Measurements from ENCODE around the gene ABLIM2. TPM values are rescaled to one million over a fixed set of nuclear protein-coding genes. Genes with fewer than 3 reads are reported as not detected.

ABLIM2 gene
- total RNA-seq, 1 experiment from 2014 or later: 2.3 TPM

DNA sequence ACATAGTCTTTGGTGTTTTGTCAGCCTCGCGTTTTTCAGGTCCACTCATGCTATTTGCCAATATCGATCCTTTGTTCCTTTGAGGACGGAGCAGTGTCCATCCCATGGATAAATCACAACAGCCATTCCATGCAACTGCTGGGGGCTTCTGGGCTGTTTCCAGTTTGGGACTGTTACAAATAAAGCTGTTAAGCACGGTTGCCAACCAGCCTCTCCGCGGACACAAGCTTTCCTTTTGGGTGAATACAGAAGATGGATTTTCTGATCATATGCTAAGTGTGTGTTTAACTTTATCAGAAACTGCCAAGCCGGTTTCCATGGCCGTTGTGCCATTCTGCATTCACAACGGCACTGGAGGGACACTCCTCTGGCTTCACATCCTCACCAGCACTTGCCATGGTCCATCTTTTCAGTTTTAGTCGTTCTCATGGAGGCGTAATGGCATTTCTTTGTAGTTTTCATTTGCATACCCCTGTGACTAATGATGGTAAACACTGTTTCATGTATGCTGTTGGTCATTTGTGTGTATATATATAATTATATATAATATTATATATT is 67.8 kb downstream of the ABLIM2 start:
- DNase-seq (ENCODE audit: extremely low read depth, low read depth): no peak

DNA sequence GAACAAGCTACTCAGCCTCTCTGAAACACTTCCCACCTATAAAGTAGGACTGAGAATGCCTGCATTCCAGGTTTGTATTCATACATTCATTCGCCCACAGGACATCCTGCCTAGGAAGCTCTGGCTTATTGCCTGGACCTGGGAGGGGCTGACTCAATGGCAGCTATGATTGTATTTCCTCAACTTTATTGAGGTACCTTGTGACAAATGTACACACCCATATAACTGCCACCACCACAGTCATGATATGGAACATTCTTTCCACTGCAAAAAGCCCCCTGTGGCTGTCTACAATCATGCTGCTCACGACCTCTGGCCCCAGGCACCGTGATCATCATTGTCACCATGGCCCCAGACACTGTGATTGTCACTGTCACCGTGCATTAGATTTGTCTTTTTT is 68.3 kb downstream of the ABLIM2 start:
- no peak for DNase-seq (ENCODE audit: extremely low read depth, low read depth)

DNA sequence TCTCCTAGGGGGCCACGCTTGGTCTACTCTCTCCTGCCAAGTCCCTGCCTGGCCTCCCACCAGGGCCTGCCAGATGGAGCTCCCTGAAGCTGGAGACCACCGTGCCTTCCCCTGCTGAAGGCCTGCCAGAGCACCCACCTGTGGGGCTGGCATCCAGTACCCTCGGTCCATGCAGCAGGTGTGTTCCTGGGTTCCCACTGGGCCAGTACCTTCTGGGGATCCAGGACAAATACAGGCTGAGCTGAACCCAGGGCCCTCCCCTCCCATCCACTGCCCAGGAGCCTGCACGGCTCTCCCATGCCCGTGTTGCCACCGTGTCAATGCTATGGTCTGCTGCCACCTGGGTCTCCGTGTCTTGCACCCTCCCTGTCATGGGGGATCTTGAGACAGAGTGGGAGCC is 68.8 kb downstream of the ABLIM2 start:
- no peak for DNase-seq (ENCODE audit: extremely low read depth, low read depth)

DNA sequence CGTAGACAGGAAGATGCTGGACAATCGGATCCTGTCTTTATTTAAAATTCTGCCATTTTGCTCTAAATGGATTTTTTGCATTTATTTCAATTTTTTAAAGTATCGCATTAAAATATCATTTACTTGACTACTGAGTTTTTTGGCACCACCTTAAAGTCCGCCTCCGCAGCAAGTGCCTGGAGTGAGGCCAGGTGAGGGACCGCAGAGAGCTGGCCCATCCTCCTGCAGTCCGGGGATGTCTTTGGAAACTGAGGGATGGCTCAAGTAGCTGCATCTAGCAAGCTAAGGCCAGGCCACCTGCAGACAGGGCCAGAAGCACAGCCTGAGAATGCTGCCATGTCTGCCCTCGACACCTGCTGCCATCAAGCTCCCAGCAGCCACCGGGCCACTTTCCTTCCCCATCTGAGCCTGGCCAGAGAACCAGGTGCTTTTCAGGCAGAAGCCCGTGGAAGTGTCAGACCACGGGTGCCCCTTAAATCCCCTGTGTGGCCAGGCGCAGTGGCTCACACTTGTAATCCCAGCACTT is 69.6 kb downstream of the ABLIM2 start:
- no peak for DNase-seq (ENCODE audit: extremely low read depth, low read depth)

DNA sequence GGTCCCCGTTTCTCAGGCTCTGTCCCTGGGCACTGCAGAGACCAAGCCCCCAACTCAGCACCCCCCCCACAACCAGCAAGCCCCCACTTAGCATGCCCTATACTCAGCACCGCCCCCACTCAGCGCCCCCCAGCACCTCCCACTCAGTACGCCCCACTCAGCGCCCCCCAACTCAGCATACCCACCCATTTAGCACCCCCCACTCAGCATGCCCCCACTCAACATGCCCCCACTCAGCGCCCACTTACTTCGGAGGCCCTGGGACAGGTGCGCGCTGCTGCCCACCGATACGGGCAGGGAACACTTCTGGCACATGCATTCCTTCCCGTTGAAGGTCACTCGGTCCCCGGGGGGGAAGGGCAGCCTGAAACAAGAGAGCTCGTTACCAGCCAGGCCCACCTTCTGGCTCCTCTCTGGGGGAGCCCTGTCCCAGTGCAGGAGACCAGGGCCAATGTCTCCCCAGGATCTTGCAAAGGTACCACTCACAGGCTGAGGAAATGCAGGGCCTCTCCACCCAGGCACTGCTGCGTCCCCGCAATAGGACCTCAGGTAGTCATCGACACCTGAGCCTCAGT is 70.6 kb downstream of the ABLIM2 start:
- DNase-seq (ENCODE audit: extremely low read depth, low read depth): no peak

DNA sequence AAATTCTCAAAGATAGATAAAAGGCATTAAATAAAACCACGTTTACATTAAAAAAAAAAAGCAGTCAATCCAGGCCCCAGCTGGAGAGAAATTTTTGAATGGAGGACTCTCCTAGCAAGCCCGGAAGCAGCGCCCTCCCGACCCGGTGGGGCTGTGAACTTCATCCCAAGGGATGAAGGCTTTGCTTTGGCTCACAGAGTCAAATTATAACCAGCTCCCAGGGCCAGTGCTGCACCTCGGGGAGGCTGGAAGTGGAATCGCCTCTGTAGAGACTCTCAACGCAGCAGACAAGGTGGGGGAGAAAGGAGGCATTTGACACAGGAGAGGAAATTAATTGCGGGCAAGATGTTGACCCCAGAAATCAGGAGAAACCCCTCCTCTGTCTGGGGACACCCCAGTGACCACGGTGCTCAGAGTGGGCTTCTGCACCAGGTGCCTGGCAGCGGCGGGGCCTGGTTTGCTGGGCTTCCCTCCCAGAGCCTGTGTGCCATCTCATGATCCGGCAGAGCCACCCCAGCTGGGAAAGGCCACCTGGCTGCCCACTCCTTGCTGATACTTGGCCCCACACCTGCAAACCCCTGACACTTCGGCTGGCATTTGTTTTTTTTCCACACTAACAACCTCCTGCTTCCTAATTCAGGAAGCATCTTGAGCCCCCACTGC is 71.7 kb downstream of the ABLIM2 start:
- no peak for DNase-seq (ENCODE audit: extremely low read depth, low read depth)

DNA sequence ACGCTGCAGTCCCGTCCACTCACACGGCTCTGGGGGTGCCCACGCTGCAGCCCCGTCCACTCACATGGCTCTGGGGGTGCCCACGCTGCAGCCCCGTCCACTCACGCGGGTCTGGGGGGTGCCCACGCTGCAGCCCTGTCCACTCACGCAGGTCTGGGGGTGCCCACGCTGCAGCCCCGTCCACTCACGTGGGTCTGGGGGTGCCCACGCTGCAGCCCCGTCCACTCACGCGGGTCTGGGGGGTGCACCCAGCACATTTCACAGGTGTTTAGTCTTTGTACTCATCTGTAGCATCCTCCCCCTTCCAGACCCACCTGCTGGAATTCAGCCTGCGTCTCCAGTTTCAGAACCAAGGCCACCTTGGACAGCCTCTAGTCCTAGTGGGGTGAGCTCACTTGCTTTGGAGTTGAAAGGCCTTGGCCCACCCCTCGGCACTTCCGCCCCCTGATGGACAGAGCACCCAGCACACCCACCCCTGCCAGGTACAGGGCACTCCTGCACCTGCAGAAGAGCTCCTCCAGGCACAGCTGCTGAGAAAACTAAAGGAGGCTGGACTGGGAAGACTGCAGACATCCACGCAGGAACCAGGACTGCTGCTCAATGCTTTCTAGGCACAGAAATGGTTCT is 73.0 kb downstream of the ABLIM2 start:
- DNase-seq (ENCODE audit: extremely low read depth, low read depth): no peak

DNA sequence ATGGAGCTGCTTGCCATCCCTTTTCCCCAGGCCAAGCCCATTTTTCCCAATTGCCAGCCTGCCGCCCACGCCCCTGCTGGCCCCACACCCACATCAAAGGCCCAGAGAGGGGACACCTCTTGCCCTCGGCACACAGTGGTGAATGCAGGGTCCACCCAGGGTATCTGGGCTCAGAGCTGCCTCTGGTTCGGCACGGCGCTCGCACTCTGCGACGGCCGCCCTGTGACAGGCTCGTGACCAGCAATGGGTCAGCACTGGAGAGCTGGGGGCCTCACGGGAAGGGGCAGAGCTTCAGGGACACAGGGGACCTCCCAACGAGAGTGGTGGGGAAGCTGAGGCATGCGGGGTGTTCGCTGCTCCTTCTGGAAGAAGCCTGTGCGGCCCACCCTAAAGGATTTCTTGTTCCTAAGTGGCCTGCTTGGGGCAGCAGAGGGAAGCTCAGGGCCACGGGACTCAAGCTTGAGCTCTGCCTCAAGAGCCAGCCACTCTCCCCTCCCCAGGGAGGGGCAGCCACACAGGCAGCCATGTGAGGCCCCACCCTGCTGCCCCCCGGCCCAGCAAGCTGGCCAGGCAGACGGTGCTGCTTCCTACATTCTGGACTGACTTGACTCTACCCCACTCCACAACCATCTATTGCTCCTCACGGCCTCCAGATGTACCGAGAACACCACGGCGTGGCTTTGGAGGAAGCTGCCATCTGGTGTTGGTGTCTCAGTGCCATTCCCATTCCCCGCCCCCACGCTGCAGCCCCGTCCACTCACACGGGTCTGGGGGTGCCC is 73.7 kb downstream of the ABLIM2 start:
- DNase-seq (ENCODE audit: extremely low read depth, low read depth): no peak

DNA sequence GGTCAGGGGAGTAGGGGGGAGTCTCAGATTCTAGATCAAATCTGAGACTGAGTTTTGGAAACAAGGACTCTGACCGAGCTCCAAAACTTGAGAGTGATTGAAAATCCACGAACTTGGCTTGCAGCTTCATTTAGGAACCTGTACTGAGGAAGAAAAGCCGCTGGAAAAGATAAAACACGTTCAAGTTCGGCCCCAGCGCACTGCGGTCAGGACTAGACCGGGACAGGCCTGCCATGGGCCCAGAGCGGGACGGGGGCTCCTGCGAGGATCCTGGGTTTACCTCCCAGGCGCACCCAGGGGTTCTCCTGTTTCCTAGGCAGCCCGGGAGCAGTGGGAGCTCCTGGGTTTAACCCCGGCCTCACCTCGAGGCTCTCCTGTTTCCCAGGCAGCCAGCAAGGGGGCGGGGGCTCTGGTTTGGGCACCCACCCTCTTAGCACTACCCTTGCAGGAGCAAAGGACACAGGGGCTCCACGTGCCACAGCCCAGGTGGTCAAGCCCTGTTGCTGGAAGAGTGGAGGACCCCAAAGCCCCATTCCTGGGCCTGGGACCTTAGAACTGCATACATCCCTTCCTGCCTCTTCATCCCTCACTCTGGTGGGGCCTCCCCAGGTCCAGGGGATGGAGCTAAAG is 74.5 kb downstream of the ABLIM2 start:
- DNase-seq (ENCODE audit: extremely low read depth, low read depth): no peak

DNA sequence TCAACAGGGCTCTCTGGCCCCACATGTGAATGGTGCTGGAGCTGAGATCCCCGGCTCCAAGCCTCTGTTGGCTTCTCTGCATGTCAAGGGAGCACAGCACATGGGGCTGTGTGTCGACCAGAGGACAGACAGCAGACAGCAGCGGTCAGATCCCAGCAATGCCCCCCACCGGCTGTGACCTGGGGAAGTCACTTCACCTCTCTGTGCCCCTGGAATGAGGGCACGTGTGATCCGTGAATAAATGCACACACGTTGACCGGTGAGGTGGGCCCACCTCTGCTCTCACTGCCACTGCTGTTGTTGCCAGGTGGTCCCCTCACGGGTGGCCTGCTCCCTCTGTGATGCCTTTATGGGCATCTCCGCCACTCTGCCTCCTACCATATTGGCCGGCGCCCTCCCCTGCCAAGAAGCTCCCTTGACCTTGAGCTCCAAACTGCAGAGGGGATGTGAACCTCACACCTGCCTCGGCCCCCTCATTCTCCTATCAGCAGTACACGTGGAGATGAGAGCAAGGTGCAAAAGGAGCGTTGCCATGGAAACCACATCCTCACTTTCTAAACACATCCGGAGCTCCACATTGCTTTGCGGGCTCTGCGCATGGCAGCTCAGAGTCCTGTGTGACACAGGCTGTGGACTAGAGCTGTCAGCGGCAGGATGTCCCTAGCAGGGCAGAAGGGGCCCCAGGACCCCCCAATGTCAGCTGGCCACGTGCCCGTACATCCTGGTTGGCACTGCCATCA is 75.4 kb downstream of the ABLIM2 start:
- DNase-seq (ENCODE audit: extremely low read depth, low read depth): no peak

DNA sequence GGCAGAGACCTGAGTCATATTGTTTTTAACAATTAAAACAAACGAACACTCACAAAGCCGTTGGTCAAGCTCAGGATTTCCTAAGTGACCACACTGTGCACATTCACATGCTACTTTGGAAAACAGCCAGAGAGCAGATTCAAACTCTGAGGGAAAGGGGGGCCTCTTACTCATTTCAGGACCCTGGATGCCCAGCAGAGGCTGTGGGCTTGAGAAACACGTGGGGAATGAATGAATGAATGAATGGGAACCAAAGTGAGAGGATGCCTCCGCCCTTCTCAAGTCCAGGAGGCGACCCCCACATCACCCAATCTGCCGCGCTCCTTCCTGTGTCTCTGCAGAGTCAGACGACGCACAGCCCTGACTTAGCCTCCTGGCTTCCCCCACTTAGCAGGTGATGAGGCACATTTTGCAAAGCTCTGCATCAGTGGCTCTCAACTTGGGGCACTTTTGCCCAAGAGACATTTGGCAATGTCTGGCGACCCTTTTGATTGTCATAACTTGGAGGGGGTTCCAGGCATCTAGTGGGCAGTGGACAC is 76.0 kb downstream of the ABLIM2 start:
- DNase-seq (ENCODE audit: extremely low read depth, low read depth): no peak

DNA sequence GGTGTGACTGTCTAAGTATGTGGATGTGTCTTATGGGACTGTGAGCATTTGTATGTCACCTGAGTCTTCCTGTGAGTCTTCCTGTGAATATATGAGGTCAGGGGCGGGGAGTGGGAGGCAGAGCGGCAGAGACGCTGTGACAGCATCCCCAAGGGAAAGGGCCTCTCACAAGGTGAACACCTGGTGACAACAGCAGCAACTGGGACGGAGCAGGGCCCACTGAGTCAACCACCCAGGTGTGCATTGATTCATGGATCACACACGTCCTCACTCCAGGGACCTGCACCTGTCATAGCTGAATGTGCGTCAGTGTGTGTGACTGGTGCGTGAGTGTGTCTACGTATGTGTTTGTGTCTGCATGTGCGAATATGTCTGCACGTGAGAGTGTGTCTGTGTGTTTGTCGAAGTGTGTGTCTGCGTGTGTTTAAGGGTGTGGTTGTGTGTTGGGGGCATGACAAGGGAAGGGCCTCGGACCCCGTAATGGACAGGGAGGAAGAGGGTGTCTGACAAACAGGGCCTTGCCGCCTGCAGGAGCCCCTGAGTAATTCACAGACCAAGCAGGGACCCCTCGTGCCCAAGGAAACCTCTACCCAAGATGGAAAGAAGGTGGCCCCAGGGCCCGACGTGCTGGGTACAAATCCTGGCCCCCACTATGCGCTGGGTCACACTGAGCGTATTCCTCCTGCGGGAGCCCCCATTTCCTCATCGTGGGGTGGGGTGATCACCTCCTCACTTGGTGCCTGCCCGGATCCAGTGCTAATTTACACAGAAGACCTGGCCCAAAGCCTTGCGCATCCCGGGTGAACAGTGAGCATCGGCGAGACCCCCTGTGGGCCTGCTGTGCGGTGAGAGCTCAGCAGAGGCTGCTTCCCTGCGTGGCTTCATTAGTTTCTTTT is 76.7 kb downstream of the ABLIM2 start:
- no peak for DNase-seq (ENCODE audit: extremely low read depth, low read depth)

DNA sequence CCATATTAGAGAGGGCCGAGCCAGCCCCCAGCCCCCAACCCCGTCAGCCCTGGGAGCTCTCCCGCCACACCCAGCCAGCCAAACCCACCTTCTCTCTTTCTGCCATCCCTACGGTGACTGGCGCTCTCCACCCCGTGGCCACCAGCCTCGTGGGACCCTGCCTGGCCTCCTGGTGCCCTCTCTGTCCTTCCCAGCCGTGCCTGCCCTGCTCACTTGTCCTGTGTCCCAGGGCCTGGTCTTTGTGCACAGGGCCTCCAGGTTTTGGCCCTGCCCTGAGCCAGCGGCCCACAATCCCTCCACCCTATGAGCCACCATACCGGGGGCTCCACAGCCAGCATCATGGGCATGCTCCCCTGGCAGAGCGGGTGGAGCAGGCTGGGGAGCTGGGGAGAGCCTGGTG is 77.4 kb downstream of the ABLIM2 start:
- no peak for DNase-seq (ENCODE audit: extremely low read depth, low read depth)

DNA sequence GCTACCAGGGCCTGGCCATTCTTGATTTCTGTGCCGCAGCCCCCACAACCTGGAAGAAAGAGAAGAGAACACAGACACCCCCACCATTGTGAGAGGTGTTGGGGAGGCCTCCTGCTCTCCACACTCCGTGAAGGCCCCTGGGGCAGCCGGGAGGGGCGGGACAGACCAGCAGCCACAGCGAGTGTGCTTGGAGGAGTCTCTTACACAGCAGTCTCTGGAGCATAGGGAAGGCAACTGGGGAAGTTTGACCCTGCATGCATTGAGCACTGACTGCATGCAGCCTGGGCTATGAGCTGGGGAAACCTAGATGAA is 77.9 kb downstream of the ABLIM2 start:
- no peak for DNase-seq (ENCODE audit: extremely low read depth, low read depth)

DNA sequence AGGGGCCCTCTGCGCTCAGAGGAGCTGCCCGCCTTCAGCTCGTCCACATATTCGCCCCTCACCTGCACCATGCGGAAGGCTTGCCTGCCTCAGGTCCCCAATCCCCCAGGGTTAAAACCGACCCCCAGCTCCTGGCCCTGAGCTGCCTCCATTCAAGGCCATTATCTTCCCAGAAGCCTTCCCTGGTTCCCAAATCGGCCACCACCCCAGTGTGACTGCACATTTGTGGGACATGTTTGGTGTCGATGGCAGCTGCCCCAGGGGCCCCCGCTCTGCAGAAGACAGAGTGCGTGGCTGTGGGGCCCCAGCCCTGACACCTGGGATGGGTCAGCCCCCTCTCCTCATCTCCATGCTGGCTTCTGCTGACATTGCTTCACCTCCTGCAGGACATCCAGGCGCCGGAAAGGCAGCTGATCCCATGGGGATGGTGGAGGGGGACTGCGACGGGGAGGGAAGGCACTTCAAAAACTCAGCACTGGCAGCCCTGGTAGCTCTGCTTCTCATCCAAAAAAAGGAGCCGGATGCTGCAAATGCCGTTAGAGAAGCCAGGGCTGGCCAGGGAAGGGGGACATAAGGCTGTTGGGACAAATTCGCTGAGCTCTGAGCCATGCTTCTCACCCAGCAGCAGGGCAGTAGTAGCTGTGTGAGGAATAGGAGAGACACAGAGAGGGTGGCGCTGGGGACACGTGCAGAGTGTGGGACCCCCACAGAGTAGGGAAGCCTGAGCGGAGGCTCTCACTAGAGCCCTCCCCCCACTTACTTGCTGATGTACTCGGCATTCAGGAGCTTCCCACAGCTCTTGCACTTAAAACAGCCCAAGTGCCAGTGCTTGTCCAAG is 78.5 kb downstream of the ABLIM2 start:
- no peak for DNase-seq (ENCODE audit: extremely low read depth, low read depth)

DNA sequence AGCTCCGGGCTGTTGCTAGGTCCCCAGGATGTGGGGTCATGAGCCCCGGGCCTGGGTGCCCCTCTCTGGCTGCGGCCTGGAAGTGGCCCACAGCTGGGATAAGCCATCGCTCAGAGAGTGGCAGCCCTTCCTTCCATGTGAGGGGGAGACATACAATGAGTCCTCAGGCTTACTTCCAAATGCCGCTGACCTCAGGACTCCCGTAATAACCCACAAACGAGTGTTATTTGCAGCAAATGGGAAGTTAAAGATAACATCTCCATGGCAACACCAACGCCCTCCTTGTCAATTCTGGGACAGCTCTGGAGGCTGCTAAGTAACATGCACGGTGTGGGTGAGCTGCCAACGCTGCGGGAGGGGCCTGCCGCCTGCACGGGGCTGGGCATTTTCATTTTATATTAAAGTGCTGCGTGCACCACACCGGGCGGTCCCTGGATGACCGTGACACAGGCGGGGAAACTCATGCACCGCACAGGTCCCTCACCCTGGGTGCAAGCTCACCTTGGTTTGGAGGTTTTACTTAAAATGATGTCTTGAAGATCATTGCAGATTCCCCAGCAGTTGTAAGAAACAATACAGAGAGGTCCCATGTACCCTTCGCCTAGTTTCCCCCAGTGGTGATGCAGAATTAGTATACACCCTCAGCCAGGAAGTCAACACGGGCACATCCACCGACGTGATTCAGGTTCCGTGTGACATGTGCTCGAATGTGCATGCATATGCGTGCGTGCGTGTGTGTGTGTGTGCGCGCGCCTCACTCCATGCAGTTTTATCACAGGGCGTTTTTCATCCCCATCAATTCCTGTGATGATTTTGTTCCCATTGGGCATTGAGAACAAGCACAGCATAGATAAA is 79.4 kb downstream of the ABLIM2 start:
- DNase-seq (ENCODE audit: extremely low read depth, low read depth): no peak

DNA sequence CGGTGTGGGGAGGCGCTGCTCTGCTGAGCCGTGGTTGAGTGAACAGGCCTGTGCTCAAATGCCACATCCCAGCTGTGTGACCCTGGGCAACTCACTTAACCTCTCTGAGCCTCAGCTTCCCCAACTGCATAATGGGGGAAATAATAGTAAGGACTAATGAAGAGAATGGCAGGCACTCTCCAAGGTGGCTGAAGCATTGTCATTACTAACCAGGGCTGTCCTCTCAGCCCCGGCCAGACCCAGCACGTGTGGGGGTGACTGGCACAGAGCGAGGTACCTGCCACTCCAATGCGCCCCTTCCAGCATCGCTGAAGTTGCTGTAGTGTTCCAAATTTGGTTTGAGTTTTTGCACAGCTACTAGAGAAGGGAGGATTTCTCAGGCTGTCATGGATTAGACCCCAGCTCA is 80.0 kb downstream of the ABLIM2 start:
- DNase-seq (ENCODE audit: extremely low read depth, low read depth): no peak

Measured in NCI-H460 (cell line).